ENCODE measurements around the gene GET3. TPM values are rescaled to one million over a fixed set of nuclear protein-coding genes. Genes with fewer than 3 reads are reported as not detected.
A peak's percentile ranks its signal among the peaks of the same experiment; 100 is the strongest.

Gene GET3
- total and polyA plus RNA-seq, 2 of the 13 experiments (the other 11 are each of a cell fraction or from before 2014, with no cell fraction given) = 57.7 to 59.4 TPM

DNA sequence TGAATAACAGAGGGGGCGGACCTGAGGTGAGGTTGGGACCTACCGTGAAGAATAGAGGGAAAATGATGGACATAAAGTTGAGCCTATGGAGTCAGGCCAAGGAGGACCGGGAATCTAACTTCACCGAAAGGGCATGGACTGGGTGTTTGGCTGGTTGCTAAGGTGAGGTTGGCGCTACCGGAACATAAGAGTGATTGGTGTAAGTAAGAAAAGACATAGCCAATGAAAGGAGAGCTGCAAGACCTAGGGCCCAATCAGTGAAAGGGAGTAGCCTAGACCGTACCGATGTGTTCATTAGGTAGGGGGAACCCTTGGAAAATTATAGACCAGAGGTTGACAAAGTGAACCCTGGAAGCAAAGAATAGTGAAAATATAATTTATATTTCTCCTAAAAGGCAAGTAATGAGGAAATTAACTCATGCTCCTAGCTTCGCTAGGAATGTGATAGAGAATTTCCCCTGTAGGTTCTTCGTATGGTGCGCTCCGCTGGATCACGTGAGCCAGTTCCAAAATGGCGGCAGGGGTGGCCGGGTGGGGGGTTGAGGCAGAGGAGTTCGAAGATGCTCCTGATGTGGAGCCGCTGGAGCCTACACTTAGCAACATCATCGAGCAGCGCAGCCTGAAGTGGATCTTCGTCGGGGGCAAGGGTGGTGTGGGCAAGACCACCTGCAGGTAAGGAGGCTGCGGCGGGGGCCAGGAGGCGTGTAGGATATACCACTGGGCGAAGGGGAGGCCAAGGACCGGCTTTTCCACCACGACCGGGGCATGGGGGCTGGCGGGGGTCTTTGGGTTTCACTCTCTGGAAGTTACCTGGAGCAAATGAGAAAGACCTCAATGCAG lies at the start of gene GET3 (continued):
- TF ChIP-seq, protein P1, sequence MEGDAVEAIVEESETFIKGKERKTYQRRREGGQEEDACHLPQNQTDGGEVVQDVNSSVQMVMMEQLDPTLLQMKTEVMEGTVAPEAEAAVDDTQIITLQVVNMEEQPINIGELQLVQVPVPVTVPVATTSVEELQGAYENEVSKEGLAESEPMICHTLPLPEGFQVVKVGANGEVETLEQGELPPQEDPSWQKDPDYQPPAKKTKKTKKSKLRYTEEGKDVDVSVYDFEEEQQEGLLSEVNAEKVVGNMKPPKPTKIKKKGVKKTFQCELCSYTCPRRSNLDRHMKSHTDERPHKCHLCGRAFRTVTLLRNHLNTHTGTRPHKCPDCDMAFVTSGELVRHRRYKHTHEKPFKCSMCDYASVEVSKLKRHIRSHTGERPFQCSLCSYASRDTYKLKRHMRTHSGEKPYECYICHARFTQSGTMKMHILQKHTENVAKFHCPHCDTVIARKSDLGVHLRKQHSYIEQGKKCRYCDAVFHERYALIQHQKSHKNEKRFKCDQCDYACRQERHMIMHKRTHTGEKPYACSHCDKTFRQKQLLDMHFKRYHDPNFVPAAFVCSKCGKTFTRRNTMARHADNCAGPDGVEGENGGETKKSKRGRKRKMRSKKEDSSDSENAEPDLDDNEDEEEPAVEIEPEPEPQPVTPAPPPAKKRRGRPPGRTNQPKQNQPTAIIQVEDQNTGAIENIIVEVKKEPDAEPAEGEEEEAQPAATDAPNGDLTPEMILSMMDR (CRISPR knock-in tag; IDR thresholded peaks at IDR 0.05) = no peak
- TF ChIP-seq SCMH1 (CRISPR knock-in tag; IDR thresholded peaks at IDR 0.05; ENCODE audit: borderline replicate concordance) (no peak), ZNF530 (CRISPR knock-in tag; IDR thresholded peaks at IDR 0.05; ENCODE audit: low read depth) (no peak), RXRA (CRISPR knock-in tag; IDR thresholded peaks at IDR 0.05) (0 out of 2 replicates have a peak, but pooled peaks have one; percentile 22), ZFP41 (CRISPR knock-in tag; IDR thresholded peaks at IDR 0.05; ENCODE audit: borderline replicate concordance) (no peak), ZNF619 (CRISPR knock-in tag; IDR thresholded peaks at IDR 0.05) (no peak), GTF2F1 (IDR thresholded peaks at IDR 0.05; ENCODE audit: low read length) (no peak), ZNF431 (CRISPR knock-in tag; IDR thresholded peaks at IDR 0.05; ENCODE audit: borderline replicate concordance, low read depth) (no peak), NFE2L2 (IDR thresholded peaks at IDR 0.05; ENCODE audit: low read length) (no peak), RORA (CRISPR knock-in tag; IDR thresholded peaks at IDR 0.05) (no peak), SNRNP70 (IDR thresholded peaks at IDR 0.05; ENCODE audit: low read depth, low read length) (no peak), ZKSCAN5 (CRISPR knock-in tag; IDR thresholded peaks at IDR 0.05) (no peak), TEAD2 (CRISPR knock-in tag; IDR thresholded peaks at IDR 0.05) (no peak)
- TF ChIP-seq, protein P2, sequence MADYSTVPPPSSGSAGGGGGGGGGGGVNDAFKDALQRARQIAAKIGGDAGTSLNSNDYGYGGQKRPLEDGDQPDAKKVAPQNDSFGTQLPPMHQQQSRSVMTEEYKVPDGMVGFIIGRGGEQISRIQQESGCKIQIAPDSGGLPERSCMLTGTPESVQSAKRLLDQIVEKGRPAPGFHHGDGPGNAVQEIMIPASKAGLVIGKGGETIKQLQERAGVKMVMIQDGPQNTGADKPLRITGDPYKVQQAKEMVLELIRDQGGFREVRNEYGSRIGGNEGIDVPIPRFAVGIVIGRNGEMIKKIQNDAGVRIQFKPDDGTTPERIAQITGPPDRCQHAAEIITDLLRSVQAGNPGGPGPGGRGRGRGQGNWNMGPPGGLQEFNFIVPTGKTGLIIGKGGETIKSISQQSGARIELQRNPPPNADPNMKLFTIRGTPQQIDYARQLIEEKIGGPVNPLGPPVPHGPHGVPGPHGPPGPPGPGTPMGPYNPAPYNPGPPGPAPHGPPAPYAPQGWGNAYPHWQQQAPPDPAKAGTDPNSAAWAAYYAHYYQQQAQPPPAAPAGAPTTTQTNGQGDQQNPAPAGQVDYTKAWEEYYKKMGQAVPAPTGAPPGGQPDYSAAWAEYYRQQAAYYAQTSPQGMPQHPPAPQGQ (CRISPR knock-in tag; IDR thresholded peaks at IDR 0.05; ENCODE audit: borderline replicate concordance) = no peak
- TF ChIP-seq, protein P3, sequence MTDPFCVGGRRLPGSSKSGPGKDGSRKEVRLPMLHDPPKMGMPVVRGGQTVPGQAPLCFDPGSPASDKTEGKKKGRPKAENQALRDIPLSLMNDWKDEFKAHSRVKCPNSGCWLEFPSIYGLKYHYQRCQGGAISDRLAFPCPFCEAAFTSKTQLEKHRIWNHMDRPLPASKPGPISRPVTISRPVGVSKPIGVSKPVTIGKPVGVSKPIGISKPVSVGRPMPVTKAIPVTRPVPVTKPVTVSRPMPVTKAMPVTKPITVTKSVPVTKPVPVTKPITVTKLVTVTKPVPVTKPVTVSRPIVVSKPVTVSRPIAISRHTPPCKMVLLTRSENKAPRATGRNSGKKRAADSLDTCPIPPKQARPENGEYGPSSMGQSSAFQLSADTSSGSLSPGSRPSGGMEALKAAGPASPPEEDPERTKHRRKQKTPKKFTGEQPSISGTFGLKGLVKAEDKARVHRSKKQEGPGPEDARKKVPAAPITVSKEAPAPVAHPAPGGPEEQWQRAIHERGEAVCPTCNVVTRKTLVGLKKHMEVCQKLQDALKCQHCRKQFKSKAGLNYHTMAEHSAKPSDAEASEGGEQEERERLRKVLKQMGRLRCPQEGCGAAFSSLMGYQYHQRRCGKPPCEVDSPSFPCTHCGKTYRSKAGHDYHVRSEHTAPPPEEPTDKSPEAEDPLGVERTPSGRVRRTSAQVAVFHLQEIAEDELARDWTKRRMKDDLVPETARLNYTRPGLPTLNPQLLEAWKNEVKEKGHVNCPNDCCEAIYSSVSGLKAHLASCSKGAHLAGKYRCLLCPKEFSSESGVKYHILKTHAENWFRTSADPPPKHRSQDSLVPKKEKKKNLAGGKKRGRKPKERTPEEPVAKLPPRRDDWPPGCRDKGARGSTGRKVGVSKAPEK (CRISPR knock-in tag; IDR thresholded peaks at IDR 0.05; ENCODE audit: borderline replicate concordance) = no peak
- TF ChIP-seq, protein P4, sequence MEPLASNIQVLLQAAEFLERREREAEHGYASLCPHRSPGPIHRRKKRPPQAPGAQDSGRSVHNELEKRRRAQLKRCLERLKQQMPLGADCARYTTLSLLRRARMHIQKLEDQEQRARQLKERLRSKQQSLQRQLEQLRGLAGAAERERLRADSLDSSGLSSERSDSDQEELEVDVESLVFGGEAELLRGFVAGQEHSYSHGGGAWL (CRISPR knock-in tag; IDR thresholded peaks at IDR 0.05) = no peak
- TF ChIP-seq, protein P5, sequence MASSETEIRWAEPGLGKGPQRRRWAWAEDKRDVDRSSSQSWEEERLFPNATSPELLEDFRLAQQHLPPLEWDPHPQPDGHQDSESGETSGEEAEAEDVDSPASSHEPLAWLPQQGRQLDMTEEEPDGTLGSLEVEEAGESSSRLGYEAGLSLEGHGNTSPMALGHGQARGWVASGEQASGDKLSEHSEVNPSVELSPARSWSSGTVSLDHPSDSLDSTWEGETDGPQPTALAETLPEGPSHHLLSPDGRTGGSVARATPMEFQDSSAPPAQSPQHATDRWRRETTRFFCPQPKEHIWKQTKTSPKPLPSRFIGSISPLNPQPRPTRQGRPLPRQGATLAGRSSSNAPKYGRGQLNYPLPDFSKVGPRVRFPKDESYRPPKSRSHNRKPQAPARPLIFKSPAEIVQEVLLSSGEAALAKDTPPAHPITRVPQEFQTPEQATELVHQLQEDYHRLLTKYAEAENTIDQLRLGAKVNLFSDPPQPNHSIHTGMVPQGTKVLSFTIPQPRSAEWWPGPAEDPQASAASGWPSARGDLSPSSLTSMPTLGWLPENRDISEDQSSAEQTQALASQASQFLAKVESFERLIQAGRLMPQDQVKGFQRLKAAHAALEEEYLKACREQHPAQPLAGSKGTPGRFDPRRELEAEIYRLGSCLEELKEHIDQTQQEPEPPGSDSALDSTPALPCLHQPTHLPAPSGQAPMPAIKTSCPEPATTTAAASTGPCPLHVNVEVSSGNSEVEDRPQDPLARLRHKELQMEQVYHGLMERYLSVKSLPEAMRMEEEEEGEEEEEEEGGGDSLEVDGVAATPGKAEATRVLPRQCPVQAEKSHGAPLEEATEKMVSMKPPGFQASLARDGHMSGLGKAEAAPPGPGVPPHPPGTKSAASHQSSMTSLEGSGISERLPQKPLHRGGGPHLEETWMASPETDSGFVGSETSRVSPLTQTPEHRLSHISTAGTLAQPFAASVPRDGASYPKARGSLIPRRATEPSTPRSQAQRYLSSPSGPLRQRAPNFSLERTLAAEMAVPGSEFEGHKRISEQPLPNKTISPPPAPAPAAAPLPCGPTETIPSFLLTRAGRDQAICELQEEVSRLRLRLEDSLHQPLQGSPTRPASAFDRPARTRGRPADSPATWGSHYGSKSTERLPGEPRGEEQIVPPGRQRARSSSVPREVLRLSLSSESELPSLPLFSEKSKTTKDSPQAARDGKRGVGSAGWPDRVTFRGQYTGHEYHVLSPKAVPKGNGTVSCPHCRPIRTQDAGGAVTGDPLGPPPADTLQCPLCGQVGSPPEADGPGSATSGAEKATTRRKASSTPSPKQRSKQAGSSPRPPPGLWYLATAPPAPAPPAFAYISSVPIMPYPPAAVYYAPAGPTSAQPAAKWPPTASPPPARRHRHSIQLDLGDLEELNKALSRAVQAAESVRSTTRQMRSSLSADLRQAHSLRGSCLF (CRISPR knock-in tag; IDR thresholded peaks at IDR 0.05; ENCODE audit: borderline replicate concordance) = no peak

Measured in HepG2 (cell line).